GM15510 (cell line): ENCODE results near the gene KIAA0753.

Experiments used
- POLR2A ChIP-seq: IDR thresholded peaks from 3 replicates; pipeline ENCODE4 v1.6.1; 2011; ENCODE audit warnings: borderline replicate concordance; ENCODE audit not compliant: insufficient read length; ENCODE audit errors: extremely low read depth

KIAA0753 gene

GRCh38 chr17:6571452-6571781 lies 69.1 kb downstream of the KIAA0753 start:
- TF ChIP-seq POLR2A: no peak

- TF ChIP-seq POLR2A: no peak
These were observed 69.6 kb downstream of the KIAA0753 start for GRCh38 chr17:6570731-6571451.

- TF ChIP-seq POLR2A: no peak
These were observed 70.9 kb downstream of the KIAA0753 start for GRCh38 chr17:6569370-6570285.

GRCh38 chr17:6568184-6568758 lies 72.2 kb downstream of the KIAA0753 start:
- TF ChIP-seq POLR2A: no peak

- TF ChIP-seq POLR2A: no peak
These were observed 72.9 kb downstream of the KIAA0753 start for GRCh38 chr17:6567528-6568183.

GRCh38 chr17:6561446-6561845 lies 79.1 kb downstream of the KIAA0753 start:
- TF ChIP-seq POLR2A: no peak

GRCh38 chr17:6560496-6560895 lies 80.0 kb downstream of the KIAA0753 start:
- no peak for TF ChIP-seq POLR2A

- no peak for TF ChIP-seq POLR2A
These were observed 80.7 kb downstream of the KIAA0753 start for GRCh38 chr17:6559753-6560215.

GRCh38 chr17:6558932-6559752 lies 81.4 kb downstream of the KIAA0753 start:
- TF ChIP-seq POLR2A: no peak

- no peak for TF ChIP-seq POLR2A
These were observed 82.2 kb downstream of the KIAA0753 start for GRCh38 chr17:6558276-6558675.

GRCh38 chr17:6557040-6557438 lies 83.5 kb downstream of the KIAA0753 start:
- TF ChIP-seq POLR2A: no peak

GRCh38 chr17:6556121-6557039 lies 84.1 kb downstream of the KIAA0753 start, which contains the start of gene PITPNM3:
Gene PITPNM3, minus strand, starts transcription at chr17:6556555. Its CDS starts 149 bp downstream, at chr17:6556406.
- no peak for TF ChIP-seq POLR2A
